Measurements from ENCODE around the gene ERC1.

DNA sequence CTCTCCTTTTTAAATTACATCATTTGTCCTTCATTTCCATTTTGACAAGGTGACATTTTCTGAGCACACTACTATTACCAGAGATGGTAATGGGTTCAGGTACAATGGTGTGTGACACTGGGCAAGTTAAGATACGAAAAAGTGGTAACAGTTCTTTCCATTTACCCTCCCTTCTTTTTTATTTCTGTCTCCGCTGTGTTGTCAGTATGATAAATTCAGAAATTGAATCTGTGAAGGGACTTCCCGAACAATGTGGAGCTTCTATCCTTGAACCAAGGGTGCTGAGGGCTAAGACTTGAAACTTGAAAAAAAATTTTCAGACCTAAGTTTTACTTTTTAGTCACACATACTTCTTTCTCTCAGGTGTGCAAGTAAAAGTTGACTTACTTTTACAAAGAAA lies 103.7 kb downstream of the ERC1 start:
- TF ChIP-seq, protein P1, sequence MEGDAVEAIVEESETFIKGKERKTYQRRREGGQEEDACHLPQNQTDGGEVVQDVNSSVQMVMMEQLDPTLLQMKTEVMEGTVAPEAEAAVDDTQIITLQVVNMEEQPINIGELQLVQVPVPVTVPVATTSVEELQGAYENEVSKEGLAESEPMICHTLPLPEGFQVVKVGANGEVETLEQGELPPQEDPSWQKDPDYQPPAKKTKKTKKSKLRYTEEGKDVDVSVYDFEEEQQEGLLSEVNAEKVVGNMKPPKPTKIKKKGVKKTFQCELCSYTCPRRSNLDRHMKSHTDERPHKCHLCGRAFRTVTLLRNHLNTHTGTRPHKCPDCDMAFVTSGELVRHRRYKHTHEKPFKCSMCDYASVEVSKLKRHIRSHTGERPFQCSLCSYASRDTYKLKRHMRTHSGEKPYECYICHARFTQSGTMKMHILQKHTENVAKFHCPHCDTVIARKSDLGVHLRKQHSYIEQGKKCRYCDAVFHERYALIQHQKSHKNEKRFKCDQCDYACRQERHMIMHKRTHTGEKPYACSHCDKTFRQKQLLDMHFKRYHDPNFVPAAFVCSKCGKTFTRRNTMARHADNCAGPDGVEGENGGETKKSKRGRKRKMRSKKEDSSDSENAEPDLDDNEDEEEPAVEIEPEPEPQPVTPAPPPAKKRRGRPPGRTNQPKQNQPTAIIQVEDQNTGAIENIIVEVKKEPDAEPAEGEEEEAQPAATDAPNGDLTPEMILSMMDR (IDR thresholded peaks at IDR 0.05) = no peak
- TF ChIP-seq POLR2A (IDR thresholded peaks at IDR 0.05) = no peak
- no peak for TF ChIP-seq POLR2AphosphoS5 (IDR thresholded peaks at IDR 0.05)
